Islet precursor cell (in vitro differentiated cells): ENCODE results near the gene FRS3.

Experiments
- DNase-seq: peaks from one replicate; pipeline ENCODE4 v3.0.0-alpha.2; 2018

FRS3 gene

GRCh38 chr6:41727705-41728072 lies 52.0 kb downstream of the FRS3 start:
- DNase-seq: no peak

- DNase-seq: no peak
Measured at GRCh38 chr6:41726876-41727275, 52.8 kb downstream of the FRS3 start.

GRCh38 chr6:41724586-41725501 lies 54.9 kb downstream of the FRS3 start:
- DNase-seq: no peak

GRCh38 chr6:41724228-41724580 lies 55.5 kb downstream of the FRS3 start:
- no peak for DNase-seq

GRCh38 chr6:41723530-41724227 lies 56.0 kb downstream of the FRS3 start:
- DNase-seq: peak; percentile 89

- no peak for DNase-seq
Measured at GRCh38 chr6:41722969-41723529, 56.7 kb downstream of the FRS3 start.

- no peak for DNase-seq
Measured at GRCh38 chr6:41721414-41721813, 58.3 kb downstream of the FRS3 start.

- no peak for DNase-seq
Measured at GRCh38 chr6:41720783-41721182, 58.9 kb downstream of the FRS3 start.

- DNase-seq: no peak
Measured at GRCh38 chr6:41720262-41720620, 59.5 kb downstream of the FRS3 start.
